ENCODE data around the gene C11orf21.

- TF ChIP-seq, protein P1, sequence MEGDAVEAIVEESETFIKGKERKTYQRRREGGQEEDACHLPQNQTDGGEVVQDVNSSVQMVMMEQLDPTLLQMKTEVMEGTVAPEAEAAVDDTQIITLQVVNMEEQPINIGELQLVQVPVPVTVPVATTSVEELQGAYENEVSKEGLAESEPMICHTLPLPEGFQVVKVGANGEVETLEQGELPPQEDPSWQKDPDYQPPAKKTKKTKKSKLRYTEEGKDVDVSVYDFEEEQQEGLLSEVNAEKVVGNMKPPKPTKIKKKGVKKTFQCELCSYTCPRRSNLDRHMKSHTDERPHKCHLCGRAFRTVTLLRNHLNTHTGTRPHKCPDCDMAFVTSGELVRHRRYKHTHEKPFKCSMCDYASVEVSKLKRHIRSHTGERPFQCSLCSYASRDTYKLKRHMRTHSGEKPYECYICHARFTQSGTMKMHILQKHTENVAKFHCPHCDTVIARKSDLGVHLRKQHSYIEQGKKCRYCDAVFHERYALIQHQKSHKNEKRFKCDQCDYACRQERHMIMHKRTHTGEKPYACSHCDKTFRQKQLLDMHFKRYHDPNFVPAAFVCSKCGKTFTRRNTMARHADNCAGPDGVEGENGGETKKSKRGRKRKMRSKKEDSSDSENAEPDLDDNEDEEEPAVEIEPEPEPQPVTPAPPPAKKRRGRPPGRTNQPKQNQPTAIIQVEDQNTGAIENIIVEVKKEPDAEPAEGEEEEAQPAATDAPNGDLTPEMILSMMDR (IDR thresholded peaks at IDR 0.05; ENCODE audit: low read depth, low read length, poor library complexity, severe bottlenecking) = no peak
- TF ChIP-seq EZH2phosphoT487 (IDR thresholded peaks at IDR 0.05; ENCODE audit: borderline replicate concordance, low read length) = no peak
Observed at GRCh38 chr11:2276280-2277007, 25.3 kb downstream of the C11orf21 start.
